Neural progenitor cell (in vitro differentiated cells): Measurements from ENCODE around the gene GRID1. TPM values are rescaled to one million over a fixed set of nuclear protein-coding genes. Genes with fewer than 3 reads are reported as not detected.

Experiments
- DNase-seq: peaks from one replicate; pipeline ENCODE4 v3.0.0-alpha.2; 2016; ENCODE audit warnings: low spot score
- H2AFZ ChIP-seq: fragments of 200-600 bp; sonication (generic); replicated peaks from 2 replicates; pipeline ENCODE4 v1.6.1; 2016; ENCODE audit warnings: antibody characterized with exemption
- H3F3A ChIP-seq: fragments of 200-600 bp; sonication (generic); 2 replicates; pipeline ENCODE4 v1.6.1; 2016; ENCODE audit warnings: antibody characterized with exemption, low read depth
- H3K27ac ChIP-seq: fragments of 200-600 bp; sonication (generic); 2 replicates; pipeline ENCODE4 v1.5.1; 2016; ENCODE audit warnings: mild to moderate bottlenecking
- H3K27me3 ChIP-seq: fragments of 200-600 bp; sonication (generic); 2 replicates; pipeline ENCODE4 v1.6.1; 2016; ENCODE audit warnings: mild to moderate bottlenecking, moderate library complexity
- H3K36me3 ChIP-seq: fragments of 200-600 bp; sonication (generic); 2 replicates; pipeline ENCODE4 v1.5.1; 2016
- H3K4me1 ChIP-seq: fragments of 200-600 bp; sonication (generic); 2 replicates; pipeline ENCODE4 v1.6.1; 2016; ENCODE audit warnings: mixed run types
- H3K4me2 ChIP-seq: fragments of 200-600 bp; sonication (generic); 2 replicates; pipeline ENCODE4 v1.6.1; 2016
- H3K4me3 ChIP-seq: fragments of 200-600 bp; sonication (generic); 2 replicates; pipeline ENCODE4 v1.5.1; 2016
- H3K79me2 ChIP-seq: fragments of 200-600 bp; sonication (generic); 2 replicates; pipeline ENCODE4 v1.6.1; 2016; ENCODE audit warnings: low read depth
- H3K9ac ChIP-seq: fragments of 200-600 bp; sonication (generic); 2 replicates; pipeline ENCODE4 v1.6.1; 2016
- H3K9me3 ChIP-seq: fragments of 200-600 bp; sonication (generic); 2 replicates; pipeline ENCODE4 v1.5.1; 2016; ENCODE audit warnings: low read depth
- H4K20me1 ChIP-seq: fragments of 200-600 bp; sonication (generic); 2 replicates; pipeline ENCODE4 v1.6.1; 2016; ENCODE audit warnings: low read depth
- H3K27ac Mint-ChIP-seq: 3 replicates; pipeline ENCODE4 v1.8.0; 2021; ENCODE audit warnings: mixed read lengths
- H3K27me3 Mint-ChIP-seq: 2 replicates; pipeline ENCODE4 v1.8.0; 2022; ENCODE audit warnings: low read depth, mild to moderate bottlenecking, inconsistent platforms, moderate library complexity, mixed read lengths; ENCODE audit not compliant: insufficient read depth
- H3K36me3 Mint-ChIP-seq: 3 replicates; pipeline ENCODE4 v1.8.0; 2021; ENCODE audit warnings: mixed read lengths
- H3K4me1 Mint-ChIP-seq: 3 replicates; pipeline ENCODE4 v1.8.0; 2021; ENCODE audit warnings: mixed read lengths
- H3K4me3 Mint-ChIP-seq: 3 replicates; pipeline ENCODE4 v1.8.0; 2021; ENCODE audit warnings: mild to moderate bottlenecking, moderate library complexity, mixed read lengths
- H3K9me3 Mint-ChIP-seq: 3 replicates; pipeline ENCODE4 v1.8.0; 2020; ENCODE audit warnings: mixed read lengths
- EZH2 ChIP-seq: fragments of 200-600 bp; sonication (generic); IDR thresholded peaks from 2 replicates; pipeline ENCODE4 v1.6.1; 2017; ENCODE audit warnings: antibody characterized with exemption, mild to moderate bottlenecking, moderate library complexity
- EZH2phosphoT487 ChIP-seq: fragments of 200-600 bp; sonication (generic); IDR thresholded peaks from 2 replicates; pipeline ENCODE4 v1.6.1; 2017; ENCODE audit warnings: antibody characterized with exemption
- total RNA-seq: library from RNA; depleted of rRNA; stranded (reverse); fragments of >200 nt; gene quantifications from 2 replicates; pipeline ENCODE4 v1.2.3, GENCODE V29; 2015; ENCODE audit warnings: low replicate concordance
- TF ChIP-seq, protein P1 (sequence below): fragments of 200-600 bp; sonication (generic); IDR thresholded peaks from 2 replicates; pipeline ENCODE4 v1.5.1; 2017; ENCODE audit warnings: antibody characterized with exemption, mild to moderate bottlenecking

The GRID1 gene
- total RNA-seq, 1 donor from 2014 or later, result not detected

DNA sequence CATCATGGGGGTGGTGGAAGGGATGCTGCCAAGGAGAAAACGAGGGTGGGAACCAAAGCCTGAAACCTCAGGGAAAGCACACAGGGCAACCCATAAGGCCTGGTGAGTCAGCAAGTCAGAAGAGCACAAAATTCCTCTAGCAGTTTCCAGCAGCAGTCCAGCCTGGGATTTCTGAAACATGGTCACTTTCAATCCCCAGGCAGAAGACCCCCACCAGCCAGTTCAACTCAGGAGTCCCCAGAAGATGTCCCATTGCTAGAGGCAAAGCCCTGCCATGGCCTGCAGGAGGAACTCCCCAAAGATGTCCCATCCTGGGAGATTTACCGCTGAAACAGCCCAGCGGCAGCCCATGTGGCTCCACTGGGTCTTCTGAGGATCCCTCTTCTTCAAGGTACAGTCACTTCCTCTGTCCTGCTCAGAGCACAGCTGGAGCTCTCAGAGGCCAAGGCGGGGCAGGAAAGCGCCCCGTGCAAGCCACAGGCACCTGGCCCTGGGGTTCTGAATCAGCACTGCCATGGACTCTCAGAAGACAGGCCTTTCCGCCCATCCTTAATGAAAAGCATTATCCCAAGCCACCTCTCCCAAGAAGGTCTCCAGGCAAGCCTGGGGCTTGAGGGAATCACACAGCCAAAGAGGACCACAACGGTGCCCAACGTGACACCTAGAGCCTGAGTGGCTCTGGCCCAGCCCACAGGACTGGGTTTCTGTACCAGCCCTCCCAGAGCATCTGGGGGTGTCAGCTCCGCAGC is 196.9 kb downstream of the GRID1 start:
- no peak overlapping the region for H3K4me3 Mint-ChIP-seq
- no peaks in the 10 kb centered on the region for H3F3A ChIP-seq

DNA sequence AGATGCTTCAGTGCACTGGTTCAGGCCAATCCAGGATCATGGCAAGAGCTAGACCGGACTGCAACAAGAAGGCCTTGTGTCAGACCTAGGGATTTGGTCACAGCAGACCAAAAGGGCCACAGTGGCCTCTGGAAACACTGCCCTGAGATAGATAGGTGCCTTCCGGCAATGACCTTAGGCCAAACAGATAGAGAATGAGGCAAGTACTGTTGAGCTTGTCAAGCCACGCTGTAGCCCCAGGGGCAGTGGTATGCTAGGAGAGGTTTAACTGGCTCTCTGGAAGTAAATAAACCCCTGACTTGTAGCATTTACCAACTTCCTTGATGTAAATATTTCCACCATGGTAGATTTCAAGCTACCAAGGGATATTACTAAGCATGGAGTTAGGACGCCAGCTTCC is 197.5 kb downstream of the GRID1 start:
- no peak overlapping the region for H2AFZ ChIP-seq
- H3K36me3 ChIP-seq, result no peaks in the 10 kb centered on the region
- H3K27ac ChIP-seq, result no peak overlapping the region
- H4K20me1 ChIP-seq, result no peaks in the 10 kb centered on the region
- Mint-ChIP-seq H3K4me1 (peaks cover under 1% of the 10 kb centered on the region), H3K27me3 (peaks cover 2% of the 10 kb centered on the region), H3K27ac (no peak overlapping the region), H3K4me3 (no peak overlapping the region), H3K36me3 (no peaks in the 10 kb centered on the region), H3K9me3 (no peaks in the 10 kb centered on the region)
- H3K4me2 ChIP-seq, result no peak overlapping the region
- no peak for DNase-seq
- no peaks in the 10 kb centered on the region for H3K9me3 ChIP-seq
- H3K27me3 ChIP-seq, result no peaks in the 10 kb centered on the region
- peaks cover 5% of the 10 kb centered on the region for H3K4me1 ChIP-seq
- TF ChIP-seq, protein P1, sequence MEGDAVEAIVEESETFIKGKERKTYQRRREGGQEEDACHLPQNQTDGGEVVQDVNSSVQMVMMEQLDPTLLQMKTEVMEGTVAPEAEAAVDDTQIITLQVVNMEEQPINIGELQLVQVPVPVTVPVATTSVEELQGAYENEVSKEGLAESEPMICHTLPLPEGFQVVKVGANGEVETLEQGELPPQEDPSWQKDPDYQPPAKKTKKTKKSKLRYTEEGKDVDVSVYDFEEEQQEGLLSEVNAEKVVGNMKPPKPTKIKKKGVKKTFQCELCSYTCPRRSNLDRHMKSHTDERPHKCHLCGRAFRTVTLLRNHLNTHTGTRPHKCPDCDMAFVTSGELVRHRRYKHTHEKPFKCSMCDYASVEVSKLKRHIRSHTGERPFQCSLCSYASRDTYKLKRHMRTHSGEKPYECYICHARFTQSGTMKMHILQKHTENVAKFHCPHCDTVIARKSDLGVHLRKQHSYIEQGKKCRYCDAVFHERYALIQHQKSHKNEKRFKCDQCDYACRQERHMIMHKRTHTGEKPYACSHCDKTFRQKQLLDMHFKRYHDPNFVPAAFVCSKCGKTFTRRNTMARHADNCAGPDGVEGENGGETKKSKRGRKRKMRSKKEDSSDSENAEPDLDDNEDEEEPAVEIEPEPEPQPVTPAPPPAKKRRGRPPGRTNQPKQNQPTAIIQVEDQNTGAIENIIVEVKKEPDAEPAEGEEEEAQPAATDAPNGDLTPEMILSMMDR, result no peak
- TF ChIP-seq EZH2phosphoT487, result no peak
- TF ChIP-seq EZH2, result no peak
- no peak overlapping the region for H3K9ac ChIP-seq
- H3K4me3 ChIP-seq, result no peak overlapping the region
- no peaks in the 10 kb centered on the region for H3K79me2 ChIP-seq
- no peaks in the 10 kb centered on the region for H3F3A ChIP-seq

More for the DNA sequence above, 196.9 kb downstream of the GRID1 start:
- no peaks in the 10 kb centered on the region for H4K20me1 ChIP-seq
- TF ChIP-seq, protein P1, result no peak
- TF ChIP-seq EZH2phosphoT487 (no peak), EZH2 (no peak)
- no peaks in the 10 kb centered on the region for H3K9me3 Mint-ChIP-seq
- H3K4me3 ChIP-seq, result no peak overlapping the region
- no peaks in the 10 kb centered on the region for H3K4me1 ChIP-seq
- peaks cover 2% of the 10 kb centered on the region for H3K27me3 Mint-ChIP-seq
- H3K27me3 ChIP-seq, result no peaks in the 10 kb centered on the region
- no peaks in the 10 kb centered on the region for H3K36me3 ChIP-seq
- H3K79me2 ChIP-seq, result no peaks in the 10 kb centered on the region
- no peaks in the 10 kb centered on the region for H3K9me3 ChIP-seq
- no peak overlapping the region for H3K4me2 ChIP-seq
- no peak for DNase-seq
- H3K36me3 Mint-ChIP-seq, result no peaks in the 10 kb centered on the region
- no peaks in the 10 kb centered on the region for H3K4me1 Mint-ChIP-seq
- no peak overlapping the region for H3K9ac ChIP-seq
- no peak overlapping the region for H2AFZ ChIP-seq
- no peak overlapping the region for H3K27ac ChIP-seq
- H3K27ac Mint-ChIP-seq, result no peak overlapping the region

DNA sequence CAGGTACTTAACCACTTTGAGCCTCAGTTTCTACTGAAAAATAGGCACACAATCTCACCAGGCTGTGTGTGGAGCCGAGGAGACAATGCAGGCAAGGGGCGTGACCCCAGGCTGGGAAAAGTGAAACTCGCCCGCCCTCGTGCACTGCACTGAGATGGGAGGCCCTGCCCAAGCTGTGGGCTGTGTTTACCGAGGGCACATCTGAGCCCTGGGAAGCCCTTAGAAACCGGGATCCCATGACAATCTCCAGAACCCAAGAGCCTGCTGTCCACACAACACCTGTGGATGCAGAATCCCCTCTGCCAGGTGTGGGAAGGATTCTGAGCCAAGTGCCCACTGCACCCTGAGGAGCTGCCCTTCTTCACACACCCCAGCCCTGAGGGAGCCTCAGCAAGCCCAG is 198.3 kb downstream of the GRID1 start:
- DNase-seq, result no peak
- Histone ChIP-seq H4K20me1 (no peaks in the 10 kb centered on the region), H3K4me2 (no peak overlapping the region), H3K4me1 (peaks cover 8% of the 10 kb centered on the region), H3K36me3 (no peaks in the 10 kb centered on the region), H2AFZ (no peak overlapping the region), H3F3A (no peaks in the 10 kb centered on the region), H3K27me3 (no peaks in the 10 kb centered on the region), H3K4me3 (no peak overlapping the region), H3K9me3 (no peaks in the 10 kb centered on the region), H3K27ac (no peak overlapping the region), H3K9ac (no peak overlapping the region), H3K79me2 (no peaks in the 10 kb centered on the region)
- Mint-ChIP-seq H3K36me3 (no peaks in the 10 kb centered on the region), H3K4me3 (no peak overlapping the region), H3K4me1 (peaks cover 9% of the 10 kb centered on the region), H3K9me3 (no peaks in the 10 kb centered on the region), H3K27me3 (peaks cover 4% of the 10 kb centered on the region), H3K27ac (no peak overlapping the region)
- TF ChIP-seq, protein P1, result no peak
- TF ChIP-seq EZH2, result no peak
- TF ChIP-seq EZH2phosphoT487, result no peak
